Stimulated activated naive CD4-positive, alpha-beta T cell (primary cell): ENCODE results near the gene HELZ2.

Experiments
- DNase-seq, 6 experiments: peaks; one replicate each; lab custom pipeline; 2025; lab: John Stamatoyannopoulos, UW

The HELZ2 gene

DNA sequence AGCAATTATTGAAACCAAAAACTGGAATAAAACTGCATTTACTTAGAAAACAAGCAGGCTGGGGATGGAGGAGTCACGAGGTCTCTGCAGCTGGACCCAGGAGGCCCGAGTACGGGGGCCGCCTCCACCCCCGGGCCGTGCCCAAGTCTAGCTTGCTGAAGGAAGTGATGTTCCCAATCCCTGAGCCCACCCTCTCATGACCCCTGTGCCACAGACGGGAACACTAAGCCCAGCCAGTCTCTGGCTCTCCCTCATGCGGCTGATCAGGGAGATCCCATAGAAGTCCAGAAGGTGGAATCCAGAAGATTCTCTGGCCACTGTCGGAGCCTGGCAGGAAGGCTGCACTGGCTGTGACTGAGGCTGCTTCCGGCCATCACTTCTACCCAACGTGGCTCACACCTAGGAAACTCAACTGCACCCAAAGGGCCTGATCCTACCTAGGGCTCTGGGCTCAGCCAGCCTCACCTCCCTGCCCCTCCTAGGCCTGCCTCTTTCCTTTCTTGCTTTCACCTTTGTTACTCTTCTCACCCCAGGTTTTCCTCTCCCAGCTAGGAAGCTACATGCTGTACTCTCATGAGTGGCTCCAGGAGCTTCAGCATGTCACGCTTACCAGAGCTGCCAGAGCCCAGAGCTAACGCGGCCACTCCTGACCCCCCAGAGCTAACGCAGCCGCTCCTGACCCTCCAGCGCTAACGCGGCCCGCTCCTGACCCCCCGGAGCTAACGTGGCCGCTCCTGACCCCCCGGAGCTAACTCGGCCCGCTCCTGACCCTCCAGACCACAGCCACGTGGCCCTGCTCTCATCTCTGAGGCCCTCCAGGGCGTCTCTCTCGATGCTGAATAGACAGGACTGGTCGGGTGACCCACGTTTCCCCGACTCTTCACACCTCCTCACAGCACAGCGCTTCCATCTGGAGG lies 24.7 kb upstream of the HELZ2 start:
- DNase-seq = no peak

GRCh38 chr20:63597651-63598478 lies 23.8 kb upstream of the HELZ2 start:
- no peak for DNase-seq

- DNase-seq = no peak
Measured at GRCh38 chr20:63596423-63596822, 22.4 kb upstream of the HELZ2 start.

GRCh38 chr20:63595416-63596127 lies 21.5 kb upstream of the HELZ2 start:
- DNase-seq = no peak

- no peak for DNase-seq
Measured at GRCh38 chr20:63594043-63594561, 20.1 kb upstream of the HELZ2 start.

- no peak for DNase-seq
Measured at GRCh38 chr20:63592661-63593060, 18.6 kb upstream of the HELZ2 start.

DNA sequence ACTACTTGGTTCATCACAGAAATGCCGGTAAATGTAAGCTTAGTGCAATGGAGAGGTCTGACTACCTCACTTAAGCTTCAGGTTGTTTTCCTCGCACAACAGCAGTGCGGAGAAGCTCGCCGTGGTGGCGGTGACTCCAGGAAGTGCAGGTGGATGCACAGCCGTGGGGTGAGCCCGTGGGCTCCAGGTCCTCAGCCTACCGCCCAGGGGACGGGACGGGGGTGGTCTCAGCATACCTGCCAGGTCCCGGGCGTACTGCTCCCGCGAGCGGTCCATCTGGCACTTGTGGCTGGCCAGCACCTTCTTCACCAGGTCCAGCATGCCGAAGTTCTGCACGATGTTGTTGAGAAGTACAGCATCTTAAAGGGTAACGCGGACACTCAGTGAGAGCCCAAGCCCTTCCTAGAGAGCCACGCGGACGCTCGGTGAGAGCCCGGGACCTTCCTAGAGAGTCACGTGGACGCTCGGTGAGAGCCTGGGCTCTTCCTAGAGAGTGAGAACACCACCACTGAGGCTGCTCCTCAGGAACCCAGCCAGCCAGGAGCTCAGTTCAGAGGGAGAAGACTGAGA lies 17.8 kb upstream of the HELZ2 start:
- no peak for DNase-seq

DNA sequence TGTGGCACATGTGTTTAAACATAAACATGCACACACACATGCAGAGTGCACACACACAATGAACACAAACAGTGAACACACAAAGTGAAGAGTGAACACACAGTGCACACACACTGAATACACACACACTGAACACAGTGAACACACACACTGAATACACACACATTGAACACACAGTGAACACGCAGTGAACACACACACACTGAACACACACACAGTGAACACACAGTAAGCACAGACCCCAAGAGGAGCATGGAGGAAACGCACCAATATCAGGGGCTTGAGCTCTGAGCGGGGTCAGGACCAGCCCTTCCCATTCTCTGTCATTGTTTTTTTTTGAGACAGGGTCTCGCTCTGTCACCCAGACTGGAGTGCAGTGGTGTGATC lies 17.1 kb upstream of the HELZ2 start:
- DNase-seq = no peak

DNA sequence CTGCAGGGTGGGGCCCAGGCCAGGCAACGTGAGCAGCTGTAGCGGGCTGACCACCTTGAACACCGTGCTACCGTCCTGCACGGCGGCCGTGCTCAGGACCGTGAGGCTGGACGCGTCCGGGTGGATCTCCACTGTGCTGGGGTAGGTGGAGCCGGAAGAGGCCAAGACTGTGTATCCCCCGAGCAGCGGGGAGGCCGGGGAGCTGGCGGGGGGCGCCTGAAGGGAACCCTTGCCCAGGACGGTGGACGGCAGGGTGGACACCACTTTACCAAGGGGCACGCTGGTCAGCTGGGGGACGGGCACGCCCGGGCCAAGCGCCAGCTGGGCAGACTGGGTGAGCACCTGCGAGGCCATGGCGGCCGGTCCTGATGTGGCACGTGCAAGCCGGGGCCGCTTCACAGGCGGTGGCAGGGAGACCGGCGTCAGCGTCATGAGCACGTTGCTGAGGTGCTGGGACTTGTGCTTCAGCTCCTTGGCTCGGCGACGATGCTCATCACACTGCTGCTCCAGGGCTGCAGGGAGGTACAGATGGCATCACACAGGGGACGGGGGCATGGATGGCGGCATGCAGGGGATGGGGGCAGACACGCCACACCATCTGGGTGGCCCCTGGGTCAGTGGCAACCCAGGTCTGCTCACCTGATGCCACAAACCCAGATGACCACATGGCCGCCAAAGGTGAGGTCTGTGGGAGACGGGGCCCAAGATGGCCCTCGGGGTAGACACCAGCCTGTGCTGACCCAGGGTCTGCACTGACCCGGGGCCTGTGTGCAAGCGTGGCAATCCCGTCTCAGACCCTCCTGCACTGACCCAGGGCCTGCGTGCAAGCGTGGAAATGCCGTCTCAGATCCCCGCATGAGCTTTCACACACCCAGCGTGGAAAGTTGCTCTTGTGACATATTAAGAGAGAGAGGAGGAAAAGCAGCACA lies 16.4 kb upstream of the HELZ2 start:
- DNase-seq = no peak

DNA sequence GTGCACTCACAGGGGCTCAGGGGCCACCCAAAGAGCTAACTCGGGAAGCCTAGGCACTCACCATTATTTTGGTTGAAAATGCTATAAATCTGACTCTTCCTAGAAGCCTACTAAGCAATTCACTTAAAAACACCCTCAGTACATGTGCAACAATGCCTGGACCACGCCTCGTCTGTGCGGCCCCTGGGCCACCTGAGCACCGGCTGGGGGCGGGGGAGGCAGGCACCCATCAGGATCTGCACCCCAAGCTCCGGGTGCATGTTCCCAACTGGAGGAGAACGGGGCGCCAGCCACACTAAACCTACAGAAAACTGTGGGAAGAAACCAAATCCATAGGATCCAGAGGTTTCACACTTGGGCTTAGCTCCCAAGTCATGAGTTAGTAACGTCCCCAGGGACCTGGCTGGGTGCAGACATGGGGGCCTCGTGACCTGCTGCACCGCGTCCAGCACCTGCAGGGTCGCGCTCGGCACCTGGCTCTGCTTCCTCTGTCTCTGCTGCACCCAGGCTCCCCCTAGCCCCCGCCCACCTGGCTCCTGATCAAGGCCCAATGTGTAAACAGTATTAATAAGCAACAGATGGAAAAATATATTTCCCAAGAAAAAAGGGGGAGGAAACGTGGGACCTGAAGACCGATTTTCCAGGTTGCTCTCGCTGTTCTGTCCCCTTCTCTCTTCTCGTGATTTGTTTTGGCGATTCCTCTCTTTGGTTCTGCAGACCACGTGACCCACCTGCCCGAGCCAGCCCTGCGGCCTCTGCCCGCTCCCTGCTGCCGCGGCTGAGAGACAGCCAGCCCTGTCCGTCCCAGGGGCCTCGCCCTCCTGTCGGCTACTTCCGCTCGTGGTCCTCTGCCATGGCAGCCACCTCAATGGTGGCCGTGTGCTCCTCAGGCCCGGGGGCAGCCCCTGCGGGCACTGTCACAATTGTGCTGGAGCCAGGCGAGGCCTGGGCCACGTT lies 15.5 kb upstream of the HELZ2 start:
- DNase-seq = no peak

DNA sequence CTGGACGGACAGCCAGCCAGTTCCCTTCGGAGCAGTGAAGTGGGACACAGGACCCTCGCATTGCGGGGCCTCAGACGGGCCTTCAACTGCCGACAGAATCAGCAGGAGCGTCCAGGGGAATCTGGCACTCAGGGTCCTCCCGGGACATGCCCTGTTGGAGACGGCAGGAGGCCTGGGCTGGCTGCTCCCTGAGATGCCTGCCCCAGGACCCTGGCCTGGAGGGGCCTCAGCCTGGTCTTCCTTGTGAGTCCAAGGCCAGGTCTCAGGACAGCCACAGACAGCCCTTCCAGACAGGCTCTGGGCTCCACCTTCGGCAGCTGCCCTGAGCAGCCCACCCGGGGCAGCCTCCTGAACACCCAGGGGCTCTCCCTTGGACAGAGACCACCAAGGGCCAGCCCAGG lies 14.6 kb upstream of the HELZ2 start:
- no peak for DNase-seq

- peak in 3 of 6 experiments; percentile 57 to 69 (median 68) for DNase-seq
Measured at GRCh38 chr20:63587776-63588591, 13.9 kb upstream of the HELZ2 start.

DNA sequence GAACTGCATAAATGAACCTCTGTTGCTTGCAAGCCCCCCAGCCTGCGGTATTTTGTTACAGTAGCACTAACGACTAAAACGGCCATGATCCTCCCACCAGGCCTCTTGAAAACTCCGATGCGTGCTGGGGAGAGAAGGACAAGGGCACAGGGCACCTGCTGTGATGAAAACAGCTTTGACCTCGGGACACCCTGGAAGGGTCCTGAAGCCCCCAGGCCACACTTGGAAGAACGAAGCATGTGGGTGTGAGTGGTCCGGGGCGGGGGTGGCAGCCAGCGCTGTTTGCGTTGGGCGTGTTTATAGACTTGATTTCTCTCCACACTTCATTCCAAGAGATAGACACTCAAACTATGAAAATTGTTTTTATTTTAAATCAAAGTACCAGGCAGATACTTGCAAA lies 13.2 kb upstream of the HELZ2 start:
- DNase-seq = no peak

GRCh38 chr20:63586797-63587196 lies 12.8 kb upstream of the HELZ2 start:
- DNase-seq = no peak

GRCh38 chr20:63585616-63586565 lies 11.9 kb upstream of the HELZ2 start:
- DNase-seq = no peak

DNA sequence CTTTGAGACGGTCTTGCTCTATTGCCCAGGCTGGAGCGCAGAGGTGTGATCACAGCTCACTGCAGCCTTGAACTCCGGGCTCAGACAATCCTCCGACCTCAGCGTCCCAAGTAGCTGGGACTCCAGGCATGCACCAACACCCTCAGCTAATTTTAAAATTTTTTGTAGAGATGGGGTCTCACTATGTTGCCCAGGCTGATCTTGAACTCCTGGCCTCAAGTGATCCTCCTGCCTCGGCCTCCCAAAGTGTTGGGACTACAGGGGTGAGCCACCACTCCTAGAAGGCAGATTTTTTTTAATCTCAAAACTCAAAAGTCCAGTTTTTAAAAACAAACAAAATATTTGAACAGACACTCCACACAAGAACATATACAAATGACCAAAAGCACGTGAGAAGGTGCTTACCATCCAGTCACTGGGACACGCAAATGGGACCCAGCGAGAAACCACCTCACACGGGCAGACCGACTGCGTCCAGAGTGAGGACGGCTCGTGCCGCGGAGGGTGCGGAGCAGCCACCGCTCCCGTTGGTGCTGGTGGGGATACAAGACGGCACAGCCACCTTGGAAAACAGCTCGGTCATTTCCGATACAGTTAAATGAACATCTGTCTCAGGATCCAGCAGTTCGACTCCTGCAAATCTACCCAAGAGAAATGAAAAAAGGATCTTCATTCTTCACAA lies 8.5 kb upstream of the HELZ2 start:
- DNase-seq = no peak
